ENCODE data around the gene HECW1. TPM values are rescaled to one million over a fixed set of nuclear protein-coding genes. Genes with fewer than 3 reads are reported as not detected.
A peak's percentile ranks its signal among the peaks of the same experiment; 100 is the strongest.

HECW1 gene
- total RNA-seq, 1 donor from 2014 or later: 0.15 TPM

DNA sequence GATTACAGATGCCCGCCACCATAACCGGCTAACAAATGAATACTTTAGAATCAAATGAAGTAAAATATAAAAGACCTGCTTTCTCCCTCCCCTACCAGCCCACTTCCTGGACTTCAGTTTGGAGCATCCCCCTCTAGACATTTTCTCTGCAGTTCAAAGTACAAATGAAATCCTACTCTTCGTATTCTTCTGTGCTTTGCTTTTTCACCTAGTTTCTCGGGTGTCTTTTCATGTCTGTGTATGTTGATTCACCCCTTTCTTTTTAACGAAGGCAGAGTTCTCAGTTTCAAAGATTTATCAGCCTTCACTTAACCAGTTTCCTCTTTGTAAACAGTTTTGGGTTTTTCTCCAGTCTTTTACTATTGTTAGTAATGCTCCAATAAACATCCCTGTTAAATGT lies 324.6 kb downstream of the HECW1 start:
- Mint-ChIP-seq H3K27ac (ENCODE audit: unreplicated experiment) (no peak overlapping the region), H3K9me3 (ENCODE audit: unreplicated experiment) (no peaks in the 10 kb centered on the region), H3K4me3 (ENCODE audit: unreplicated experiment) (no peak overlapping the region), H3K27me3 (ENCODE audit: unreplicated experiment) (no peaks in the 10 kb centered on the region), H3K36me3 (ENCODE audit: low read depth, unreplicated experiment) (no peaks in the 10 kb centered on the region), H3K4me1 (ENCODE audit: unreplicated experiment) (no peaks in the 10 kb centered on the region)
- DNase-seq (ENCODE audit: low spot score): no peak
- TF ChIP-seq, protein P1, sequence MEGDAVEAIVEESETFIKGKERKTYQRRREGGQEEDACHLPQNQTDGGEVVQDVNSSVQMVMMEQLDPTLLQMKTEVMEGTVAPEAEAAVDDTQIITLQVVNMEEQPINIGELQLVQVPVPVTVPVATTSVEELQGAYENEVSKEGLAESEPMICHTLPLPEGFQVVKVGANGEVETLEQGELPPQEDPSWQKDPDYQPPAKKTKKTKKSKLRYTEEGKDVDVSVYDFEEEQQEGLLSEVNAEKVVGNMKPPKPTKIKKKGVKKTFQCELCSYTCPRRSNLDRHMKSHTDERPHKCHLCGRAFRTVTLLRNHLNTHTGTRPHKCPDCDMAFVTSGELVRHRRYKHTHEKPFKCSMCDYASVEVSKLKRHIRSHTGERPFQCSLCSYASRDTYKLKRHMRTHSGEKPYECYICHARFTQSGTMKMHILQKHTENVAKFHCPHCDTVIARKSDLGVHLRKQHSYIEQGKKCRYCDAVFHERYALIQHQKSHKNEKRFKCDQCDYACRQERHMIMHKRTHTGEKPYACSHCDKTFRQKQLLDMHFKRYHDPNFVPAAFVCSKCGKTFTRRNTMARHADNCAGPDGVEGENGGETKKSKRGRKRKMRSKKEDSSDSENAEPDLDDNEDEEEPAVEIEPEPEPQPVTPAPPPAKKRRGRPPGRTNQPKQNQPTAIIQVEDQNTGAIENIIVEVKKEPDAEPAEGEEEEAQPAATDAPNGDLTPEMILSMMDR (IDR thresholded peaks at IDR 0.05; ENCODE audit: unreplicated experiment): no peak

DNA sequence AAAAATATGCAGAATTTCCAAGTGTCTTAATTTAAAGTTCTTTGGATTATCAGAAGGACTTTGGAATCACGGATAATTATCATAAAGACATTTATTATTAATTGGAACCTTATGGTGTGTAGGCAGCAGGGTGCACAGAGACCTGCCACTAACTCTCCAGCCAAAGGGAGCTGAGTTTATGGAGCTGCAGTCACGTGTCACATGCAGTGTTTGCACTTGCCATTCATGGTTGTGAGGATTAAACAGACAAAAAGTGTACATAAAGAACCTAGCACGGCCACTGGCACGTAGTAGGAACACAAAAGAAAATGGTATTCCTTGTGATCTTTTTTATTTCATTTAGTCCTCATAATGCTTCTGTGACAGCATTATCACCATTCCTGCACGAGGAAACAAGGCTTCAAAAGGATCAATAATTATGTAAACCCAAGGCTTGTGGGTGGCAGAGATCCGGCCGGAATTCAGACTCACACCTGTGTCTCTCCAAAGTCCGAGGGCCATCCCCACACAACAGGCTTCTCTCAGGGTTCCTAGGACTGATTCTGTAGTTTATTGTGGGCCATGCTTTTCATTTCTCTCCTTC lies 326.5 kb downstream of the HECW1 start:
- TF ChIP-seq, protein P1 (IDR thresholded peaks at IDR 0.05; ENCODE audit: unreplicated experiment): no peak
- Mint-ChIP-seq H3K36me3 (ENCODE audit: low read depth, unreplicated experiment) (no peaks in the 10 kb centered on the region), H3K4me3 (ENCODE audit: unreplicated experiment) (no peak overlapping the region), H3K4me1 (ENCODE audit: unreplicated experiment) (no peaks in the 10 kb centered on the region), H3K27ac (ENCODE audit: unreplicated experiment) (no peak overlapping the region), H3K27me3 (ENCODE audit: unreplicated experiment) (no peaks in the 10 kb centered on the region), H3K9me3 (ENCODE audit: unreplicated experiment) (no peaks in the 10 kb centered on the region)
- DNase-seq (ENCODE audit: low spot score): no peak

DNA sequence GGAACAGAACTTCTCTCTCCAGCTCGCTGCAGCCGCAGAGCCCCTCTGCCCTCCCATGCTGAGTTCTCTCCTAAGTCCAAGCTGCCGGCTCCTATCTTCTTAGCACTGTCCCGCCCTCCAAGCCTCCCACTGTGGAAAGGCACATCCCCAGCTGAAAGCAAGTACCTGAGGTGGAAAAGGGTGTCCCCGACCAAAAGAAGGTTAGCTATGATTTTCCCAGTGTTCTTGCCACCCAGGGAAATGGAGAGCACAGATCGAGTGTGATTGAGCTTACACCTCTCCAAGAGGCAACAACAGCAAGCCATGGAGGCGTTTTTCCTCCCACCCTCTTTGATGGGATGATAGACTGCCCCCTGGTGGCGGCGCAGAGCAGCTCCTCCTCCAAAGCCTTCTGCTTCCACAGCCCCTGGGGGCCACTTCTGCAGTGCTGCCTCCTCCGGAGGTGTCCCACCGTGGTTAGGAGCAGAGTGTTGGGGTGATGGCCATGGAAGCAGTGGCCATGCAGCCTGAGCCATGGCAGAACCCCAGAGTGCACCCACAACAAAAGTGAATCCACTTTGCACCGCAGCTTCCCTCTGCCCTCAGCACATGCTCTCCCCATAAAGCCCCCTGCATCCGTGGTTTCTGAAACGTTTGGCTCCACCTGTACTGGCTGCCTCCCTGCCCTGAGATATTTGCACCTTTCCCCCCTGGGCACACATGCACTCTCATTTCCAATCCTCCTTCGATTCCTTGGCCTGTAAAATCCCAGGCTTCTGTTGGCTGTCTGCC lies 327.4 kb downstream of the HECW1 start:
- TF ChIP-seq, protein P1 (IDR thresholded peaks at IDR 0.05; ENCODE audit: unreplicated experiment): peak; percentile 95
- no peaks in the 10 kb centered on the region for H3K36me3 Mint-ChIP-seq (ENCODE audit: low read depth, unreplicated experiment)
- no peaks in the 10 kb centered on the region for H3K4me1 Mint-ChIP-seq (ENCODE audit: unreplicated experiment)
- H3K9me3 Mint-ChIP-seq (ENCODE audit: unreplicated experiment): no peaks in the 10 kb centered on the region
- peaks cover 2% of the 10 kb centered on the region for H3K27me3 Mint-ChIP-seq (ENCODE audit: unreplicated experiment)
- peak overlapping the region; percentile 32 for H3K4me3 Mint-ChIP-seq (ENCODE audit: unreplicated experiment)
- no peak overlapping the region for H3K27ac Mint-ChIP-seq (ENCODE audit: unreplicated experiment)
- DNase-seq (ENCODE audit: low spot score): peak; percentile 66

DNA sequence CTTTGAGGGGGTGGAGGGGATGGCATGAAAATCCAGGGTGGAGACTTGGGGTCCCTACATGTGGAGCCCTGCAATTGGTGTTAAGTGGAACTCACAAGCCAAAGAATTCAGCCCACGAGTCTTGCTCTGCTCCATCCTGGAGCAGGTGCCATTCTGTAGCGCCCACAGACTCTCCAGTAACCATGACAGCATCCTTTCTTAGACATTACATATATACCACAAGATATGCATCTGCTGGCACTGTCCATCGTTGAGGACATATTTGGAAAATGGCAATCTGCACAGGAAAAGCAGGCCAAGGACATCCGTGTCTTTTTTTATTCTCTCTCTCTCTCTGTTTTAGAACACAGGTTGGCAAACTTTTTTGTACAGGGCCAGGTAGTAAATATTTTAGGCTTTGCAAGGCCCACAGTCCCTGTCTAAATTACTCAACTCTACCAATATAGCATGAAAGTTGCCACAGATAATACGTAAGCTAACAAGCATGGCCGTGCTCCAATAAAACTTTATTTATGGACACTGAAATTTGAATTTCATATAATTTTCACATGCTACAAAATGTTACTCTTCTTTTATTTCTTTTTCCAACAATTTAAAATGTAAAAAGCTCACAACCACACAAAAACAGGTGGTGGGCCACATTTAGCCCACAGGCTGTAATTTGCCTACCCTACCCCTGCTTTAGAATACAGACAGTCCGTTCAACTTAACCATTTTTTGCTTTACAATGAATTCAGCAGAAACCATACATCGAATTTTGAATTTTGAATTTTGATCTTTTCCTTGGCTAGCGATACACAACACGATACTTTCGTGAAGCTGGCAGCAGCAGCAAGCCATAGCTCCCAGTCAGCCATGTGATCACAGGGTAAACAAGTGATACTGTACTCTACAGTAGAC lies 329.0 kb downstream of the HECW1 start:
- no peaks in the 10 kb centered on the region for H3K36me3 Mint-ChIP-seq (ENCODE audit: low read depth, unreplicated experiment)
- no peak for DNase-seq (ENCODE audit: low spot score)
- H3K4me3 Mint-ChIP-seq (ENCODE audit: unreplicated experiment): no peak overlapping the region
- peaks cover 2% of the 10 kb centered on the region for H3K27me3 Mint-ChIP-seq (ENCODE audit: unreplicated experiment)
- TF ChIP-seq, protein P1 (IDR thresholded peaks at IDR 0.05; ENCODE audit: unreplicated experiment): no peak
- H3K9me3 Mint-ChIP-seq (ENCODE audit: unreplicated experiment): no peaks in the 10 kb centered on the region
- no peak overlapping the region for H3K27ac Mint-ChIP-seq (ENCODE audit: unreplicated experiment)
- peaks cover under 1% of the 10 kb centered on the region for H3K4me1 Mint-ChIP-seq (ENCODE audit: unreplicated experiment)
